Fibroblast of lung (primary cell): ENCODE results near the gene PMEPA1. TPM values are rescaled to one million over a fixed set of nuclear protein-coding genes. Genes with fewer than 3 reads are reported as not detected.

Source experiments
- DNase-seq, 2 donors: peaks; one replicate each; pipeline versions ENCODE4 v3.0.0 to v3.0.0-alpha.2; 2010; ENCODE audit warnings: low read depth in 2 of 2
- H2AFZ ChIP-seq: 2 replicates; pipeline ENCODE4 v1.5.1; 2012; ENCODE audit warnings: low read length, control low read depth, inconsistent platforms
- H3K27ac ChIP-seq: 2 replicates; pipeline ENCODE4 v1.5.1; 2011; ENCODE audit warnings: low read length, control low read depth; ENCODE audit not compliant: insufficient read depth
- H3K27me3 ChIP-seq: 2 replicates; pipeline ENCODE4 v1.5.1; 2011; ENCODE audit warnings: mild to moderate bottlenecking, low read length; ENCODE audit not compliant: control insufficient read depth, insufficient read depth
- H3K36me3 ChIP-seq: 2 replicates; pipeline ENCODE4 v1.5.1; 2011; ENCODE audit warnings: low read length; ENCODE audit not compliant: control insufficient read depth, insufficient read depth
- H3K4me1 ChIP-seq: 2 replicates; pipeline ENCODE4 v1.5.1; 2011; ENCODE audit warnings: low read length; ENCODE audit not compliant: control insufficient read depth, insufficient read depth; ENCODE audit errors: extremely low read depth
- H3K4me2 ChIP-seq: 2 replicates; pipeline ENCODE4 v1.5.1; 2011; ENCODE audit warnings: low read length, control low read depth; ENCODE audit not compliant: insufficient read depth; ENCODE audit errors: extremely low read depth
- H3K4me3 ChIP-seq, 4 experiments: fragments of 200-600 bp in 1 of 4; sonication (generic) in 1 of 4; replicated peaks in 1 of 4; 2 replicates each; pipeline ENCODE4 v1.5.1; 2011 to 2016; ENCODE audit warnings: low read length in 4 of 4, low read depth in 3 of 4, mild to moderate bottlenecking in 3 of 4, control low read depth in 2 of 4, inconsistent platforms in 1 of 4, mixed read lengths in 1 of 4; ENCODE audit not compliant: insufficient read depth in 1 of 4; ENCODE audit errors: control extremely low read depth in 1 of 4
- H3K79me2 ChIP-seq: 2 replicates; pipeline ENCODE4 v1.5.1; 2012; ENCODE audit warnings: mild to moderate bottlenecking, low read length, inconsistent platforms; ENCODE audit not compliant: control insufficient read depth, insufficient read depth
- H3K9ac ChIP-seq: 2 replicates; pipeline ENCODE4 v1.5.1; 2011; ENCODE audit warnings: mild to moderate bottlenecking, low read length, control low read depth; ENCODE audit not compliant: insufficient read depth
- H3K9me3 ChIP-seq: 2 replicates; pipeline ENCODE4 v1.5.1; 2012; ENCODE audit warnings: low read depth, low read length; ENCODE audit not compliant: control insufficient read depth, insufficient read depth
- H4K20me1 ChIP-seq: 2 replicates; pipeline ENCODE4 v1.5.1; 2011; ENCODE audit warnings: low read length; ENCODE audit not compliant: control insufficient read depth, insufficient read depth; ENCODE audit errors: extremely low read depth
- CTCF ChIP-seq, 2 donors: IDR thresholded peaks in 1 of 2; conservative IDR thresholded peaks in 1 of 2; 1 replicate in 1 of 2; 2 replicates in 1 of 2; pipeline ENCODE4 v1.5.1; 2011 to 2012; ENCODE audit warnings: low read length in 2 of 2, control low read depth in 1 of 2, inconsistent platforms in 1 of 2, low read depth in 1 of 2, mild to moderate bottlenecking in 1 of 2
- EZH2 ChIP-seq: IDR thresholded peaks from 2 replicates; pipeline ENCODE4 v1.5.1; 2012; ENCODE audit warnings: low read length, control low read depth, mild to moderate bottlenecking; ENCODE audit errors: missing control alignments
- polyA plus RNA-seq, 2 donors: library from polyadenylated mRNA; depleted of rRNA in 1 of 2; stranded (reverse) in 1 of 2; unstranded in 1 of 2; fragments of >200 nt; gene quantifications; 2 replicates each; pipeline ENCODE4 v1.2.1, GENCODE V29; 2011 to 2012; ENCODE audit warnings: missing spikeins in 1 of 2
- total RNA-seq: library from RNA; depleted of rRNA; stranded (reverse); fragments of >200 nt; gene quantifications from 2 replicates; pipeline ENCODE4 v1.2.1, GENCODE V29; 2014

Gene PMEPA1
- total and polyA plus RNA-seq, 2 donors (not counting 1 experiment from before 2014, with no cell fraction given): 0.19 to 0.33 TPM

GRCh38 chr20:57675773-57676172 is 34.0 kb downstream of the PMEPA1 start:
- H3K9me3 ChIP-seq: no peaks in the 10 kb centered on the region
- TF ChIP-seq CTCF (conservative IDR thresholded peaks at IDR 0.05 in 1 of 2, IDR thresholded peaks at IDR 0.05 in 1 of 2; ENCODE audit: low read depth in 1 of 2, low read length in 2 of 2): no peak
- TF ChIP-seq EZH2: no peak
- no peak overlapping the region for H3K9ac ChIP-seq
- no peak overlapping the region for H3K27ac ChIP-seq
- no peaks in the 10 kb centered on the region for H3K36me3 ChIP-seq
- no peak overlapping the region for H3K4me2 ChIP-seq
- DNase-seq: no peak
- no peaks in the 10 kb centered on the region for H4K20me1 ChIP-seq
- H3K4me1 ChIP-seq: no peaks in the 10 kb centered on the region
- no peaks in the 10 kb centered on the region for H3K79me2 ChIP-seq
- no peak overlapping the region for H3K4me3 ChIP-seq
- no peaks in the 10 kb centered on the region for H3K27me3 ChIP-seq
- H2AFZ ChIP-seq: no peak overlapping the region

GRCh38 chr20:57672953-57673575 is 36.8 kb downstream of the PMEPA1 start:
- no peaks in the 10 kb centered on the region for H3K79me2 ChIP-seq
- TF ChIP-seq CTCF (conservative IDR thresholded peaks at IDR 0.05 in 1 of 2, IDR thresholded peaks at IDR 0.05 in 1 of 2; ENCODE audit: low read depth in 1 of 2, low read length in 2 of 2) (no peak), EZH2 (no peak)

GRCh38 chr20:57672164-57672563 is 37.7 kb downstream of the PMEPA1 start:
- Histone ChIP-seq H3K36me3 (no peaks in the 10 kb centered on the region), H3K79me2 (no peaks in the 10 kb centered on the region), H3K4me3 (no peak overlapping the region), H3K4me1 (no peaks in the 10 kb centered on the region), H3K9ac (no peak overlapping the region), H3K9me3 (no peaks in the 10 kb centered on the region), H3K27ac (no peak overlapping the region), H2AFZ (no peak overlapping the region), H4K20me1 (no peaks in the 10 kb centered on the region), H3K27me3 (no peaks in the 10 kb centered on the region), H3K4me2 (no peak overlapping the region)
- peak; percentile 57 to 60 for DNase-seq
- TF ChIP-seq EZH2: no peak
- TF ChIP-seq CTCF (conservative IDR thresholded peaks at IDR 0.05 in 1 of 2, IDR thresholded peaks at IDR 0.05 in 1 of 2; ENCODE audit: low read depth in 1 of 2, low read length in 2 of 2): no peak

More at GRCh38 chr20:57672953-57673575, 36.8 kb downstream of the PMEPA1 start:
- Histone ChIP-seq H4K20me1 (no peaks in the 10 kb centered on the region), H3K9me3 (no peaks in the 10 kb centered on the region), H3K27ac (no peak overlapping the region), H3K4me3 (no peak overlapping the region), H3K27me3 (no peaks in the 10 kb centered on the region), H3K9ac (no peak overlapping the region), H2AFZ (no peak overlapping the region), H3K4me1 (no peaks in the 10 kb centered on the region), H3K36me3 (no peaks in the 10 kb centered on the region), H3K4me2 (no peak overlapping the region)
- no peak for DNase-seq
